ENCODE data around the gene PPFIA3. TPM values are rescaled to one million over a fixed set of nuclear protein-coding genes. Genes with fewer than 3 reads are reported as not detected.

The PPFIA3 gene
- 25.5 to 30.1 TPM (median 27.3 TPM) in 3 replicates for total RNA-seq (2021)
- Bru-seq, nascent RNA = percentile 41 among the genes with signal in this experiment
- long read RNA-seq, experiment 1, transcript PPFIA3-209 (2 exons, 980 nt) = major isoform, 7 of 36 reads
- long read RNA-seq, experiment 1, partial matches to known transcripts = 18 of 36 reads
- long read RNA-seq, experiment 1, other reads (novel, unspliced or antisense) = 11 of 36 reads
- long read RNA-seq, experiment 2, partial matches to known transcripts = 4 of 19 reads
- long read RNA-seq, experiment 2, other reads (novel, unspliced or antisense) = 13 of 19 reads
- long read RNA-seq, experiment 3, transcript PPFIA3-209 (2 exons, 980 nt) = major isoform, 7 of 29 reads
- long read RNA-seq, experiment 3, partial matches to known transcripts = 16 of 29 reads
- long read RNA-seq, experiment 3, other reads (novel, unspliced or antisense) = 6 of 29 reads

GRCh38 chr19:49119411-49120324 lies at the start of gene PPFIA3:
TSS of gene PPFIA3 (plus strand) at chr19:49119544. CDS start at chr19:49127874, 8,330 bp downstream.
- peak; percentile 8 for ATAC-seq
- DNase-seq (ENCODE audit: low spot score) = peak; percentile 63
- Mint-ChIP-seq H3K9me3 (no peaks in the 10 kb centered on the region), H3K36me3 (no peaks in the 10 kb centered on the region), H3K4me3 (peak within 1 kb of the TSS; percentile 75), H3K4me1 (peaks cover 12% of the 10 kb centered on the region), H3K27me3 (ENCODE audit: low read depth) (peaks cover 70% of the 10 kb centered on the region), H3K27ac (peak within 1 kb of the TSS; percentile 61)
- CTCF ChIA-PET = interaction anchor here (0.5 to 2.7 kb wide), 17 partner anchors 13 to 1423 kb away, joined by 3 to 18 read pairs (median 4); partner anchors contain the start of gene RUVBL2
- POLR2A ChIA-PET = interaction anchor here (1.0 to 1.2 kb wide), 3 partner anchors 14 to 29 kb away, joined by 3 to 4 read pairs (median 3); no protein-coding TSS in a partner anchor
- TF ChIP-seq, protein P1, sequence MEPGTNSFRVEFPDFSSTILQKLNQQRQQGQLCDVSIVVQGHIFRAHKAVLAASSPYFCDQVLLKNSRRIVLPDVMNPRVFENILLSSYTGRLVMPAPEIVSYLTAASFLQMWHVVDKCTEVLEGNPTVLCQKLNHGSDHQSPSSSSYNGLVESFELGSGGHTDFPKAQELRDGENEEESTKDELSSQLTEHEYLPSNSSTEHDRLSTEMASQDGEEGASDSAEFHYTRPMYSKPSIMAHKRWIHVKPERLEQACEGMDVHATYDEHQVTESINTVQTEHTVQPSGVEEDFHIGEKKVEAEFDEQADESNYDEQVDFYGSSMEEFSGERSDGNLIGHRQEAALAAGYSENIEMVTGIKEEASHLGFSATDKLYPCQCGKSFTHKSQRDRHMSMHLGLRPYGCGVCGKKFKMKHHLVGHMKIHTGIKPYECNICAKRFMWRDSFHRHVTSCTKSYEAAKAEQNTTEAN (CRISPR knock-in tag; IDR thresholded peaks at IDR 0.05) = peak; percentile 80; the same call in 1 of the 2 replicates
- TF ChIP-seq, protein P2, sequence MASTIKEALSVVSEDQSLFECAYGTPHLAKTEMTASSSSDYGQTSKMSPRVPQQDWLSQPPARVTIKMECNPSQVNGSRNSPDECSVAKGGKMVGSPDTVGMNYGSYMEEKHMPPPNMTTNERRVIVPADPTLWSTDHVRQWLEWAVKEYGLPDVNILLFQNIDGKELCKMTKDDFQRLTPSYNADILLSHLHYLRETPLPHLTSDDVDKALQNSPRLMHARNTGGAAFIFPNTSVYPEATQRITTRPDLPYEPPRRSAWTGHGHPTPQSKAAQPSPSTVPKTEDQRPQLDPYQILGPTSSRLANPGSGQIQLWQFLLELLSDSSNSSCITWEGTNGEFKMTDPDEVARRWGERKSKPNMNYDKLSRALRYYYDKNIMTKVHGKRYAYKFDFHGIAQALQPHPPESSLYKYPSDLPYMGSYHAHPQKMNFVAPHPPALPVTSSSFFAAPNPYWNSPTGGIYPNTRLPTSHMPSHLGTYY (CRISPR knock-in tag; IDR thresholded peaks at IDR 0.05) = no peak
- TF ChIP-seq TCF7 (CRISPR knock-in tag; IDR thresholded peaks at IDR 0.05; ENCODE audit: low read depth) (peak; percentile 89), SP1 (CRISPR knock-in tag; conservative IDR thresholded peaks at IDR 0.05) (peak; percentile 48; the same call in 1 of the 2 replicates), ELF4 (CRISPR knock-in tag; IDR thresholded peaks at IDR 0.05; ENCODE audit: low read depth) (0 out of 2 replicates have a peak, but pooled peaks have one; percentile 36), PREB (CRISPR knock-in tag; IDR thresholded peaks at IDR 0.05; ENCODE audit: borderline replicate concordance) (peak; percentile 40; the same call in 1 of the 2 replicates), ESRRA (CRISPR knock-in tag; IDR thresholded peaks at IDR 0.05; ENCODE audit: borderline replicate concordance) (peak; percentile 61; the same call in 1 of the 2 replicates), NR3C1 (CRISPR knock-in tag; conservative IDR thresholded peaks at IDR 0.05; ENCODE audit: low read depth) (no peak), NFE2L1 (CRISPR knock-in tag; IDR thresholded peaks at IDR 0.05) (peak; percentile 71; the same call in 1 of the 2 replicates), EMX1 (CRISPR knock-in tag; IDR thresholded peaks at IDR 0.05) (no peak), ZNF317 (CRISPR knock-in tag; IDR thresholded peaks at IDR 0.05; ENCODE audit: borderline replicate concordance, low read depth) (0 out of 2 replicates have a peak, but pooled peaks have one; percentile 17), ATF1 (CRISPR knock-in tag; IDR thresholded peaks at IDR 0.05) (no peak), TP53 (CRISPR knock-in tag; IDR thresholded peaks at IDR 0.05) (no peak), IRF1 (CRISPR knock-in tag; IDR thresholded peaks at IDR 0.05) (peak; percentile 43; the same call in 1 of the 2 replicates), SMAD3 (CRISPR knock-in tag; IDR thresholded peaks at IDR 0.05; ENCODE audit: borderline replicate concordance) (peak; percentile 75; the same call in 1 of the 2 replicates), JAZF1 (CRISPR knock-in tag; IDR thresholded peaks at IDR 0.05) (no peak), OVOL2 (CRISPR knock-in tag; IDR thresholded peaks at IDR 0.05; ENCODE audit: borderline replicate concordance) (no peak)
- TF ChIP-seq, protein P3, sequence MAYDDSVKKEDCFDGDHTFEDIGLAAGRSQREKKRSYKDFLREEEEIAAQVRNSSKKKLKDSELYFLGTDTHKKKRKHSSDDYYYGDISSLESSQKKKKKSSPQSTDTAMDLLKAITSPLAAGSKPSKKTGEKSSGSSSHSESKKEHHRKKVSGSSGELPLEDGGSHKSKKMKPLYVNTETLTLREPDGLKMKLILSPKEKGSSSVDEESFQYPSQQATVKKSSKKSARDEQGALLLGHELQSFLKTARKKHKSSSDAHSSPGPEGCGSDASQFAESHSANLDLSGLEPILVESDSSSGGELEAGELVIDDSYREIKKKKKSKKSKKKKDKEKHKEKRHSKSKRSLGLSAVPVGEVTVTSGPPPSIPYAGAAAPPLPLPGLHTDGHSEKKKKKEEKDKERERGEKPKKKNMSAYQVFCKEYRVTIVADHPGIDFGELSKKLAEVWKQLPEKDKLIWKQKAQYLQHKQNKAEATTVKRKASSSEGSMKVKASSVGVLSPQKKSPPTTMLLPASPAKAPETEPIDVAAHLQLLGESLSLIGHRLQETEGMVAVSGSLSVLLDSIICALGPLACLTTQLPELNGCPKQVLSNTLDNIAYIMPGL (CRISPR knock-in tag; IDR thresholded peaks at IDR 0.05) = 0 out of 2 replicates have a peak, but pooled peaks have one; percentile 47
- TF ChIP-seq, protein P4, sequence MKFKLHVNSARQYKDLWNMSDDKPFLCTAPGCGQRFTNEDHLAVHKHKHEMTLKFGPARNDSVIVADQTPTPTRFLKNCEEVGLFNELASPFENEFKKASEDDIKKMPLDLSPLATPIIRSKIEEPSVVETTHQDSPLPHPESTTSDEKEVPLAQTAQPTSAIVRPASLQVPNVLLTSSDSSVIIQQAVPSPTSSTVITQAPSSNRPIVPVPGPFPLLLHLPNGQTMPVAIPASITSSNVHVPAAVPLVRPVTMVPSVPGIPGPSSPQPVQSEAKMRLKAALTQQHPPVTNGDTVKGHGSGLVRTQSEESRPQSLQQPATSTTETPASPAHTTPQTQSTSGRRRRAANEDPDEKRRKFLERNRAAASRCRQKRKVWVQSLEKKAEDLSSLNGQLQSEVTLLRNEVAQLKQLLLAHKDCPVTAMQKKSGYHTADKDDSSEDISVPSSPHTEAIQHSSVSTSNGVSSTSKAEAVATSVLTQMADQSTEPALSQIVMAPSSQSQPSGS (CRISPR knock-in tag; IDR thresholded peaks at IDR 0.05; ENCODE audit: borderline replicate concordance, low read depth) = no peak
- TF ChIP-seq, protein P5, sequence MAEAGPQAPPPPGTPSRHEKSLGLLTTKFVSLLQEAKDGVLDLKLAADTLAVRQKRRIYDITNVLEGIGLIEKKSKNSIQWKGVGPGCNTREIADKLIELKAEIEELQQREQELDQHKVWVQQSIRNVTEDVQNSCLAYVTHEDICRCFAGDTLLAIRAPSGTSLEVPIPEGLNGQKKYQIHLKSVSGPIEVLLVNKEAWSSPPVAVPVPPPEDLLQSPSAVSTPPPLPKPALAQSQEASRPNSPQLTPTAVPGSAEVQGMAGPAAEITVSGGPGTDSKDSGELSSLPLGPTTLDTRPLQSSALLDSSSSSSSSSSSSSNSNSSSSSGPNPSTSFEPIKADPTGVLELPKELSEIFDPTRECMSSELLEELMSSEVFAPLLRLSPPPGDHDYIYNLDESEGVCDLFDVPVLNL (CRISPR knock-in tag; IDR thresholded peaks at IDR 0.05; ENCODE audit: borderline replicate concordance, low read depth) = 0 out of 2 replicates have a peak, but pooled peaks have one; percentile 68
- TF ChIP-seq, protein P6, sequence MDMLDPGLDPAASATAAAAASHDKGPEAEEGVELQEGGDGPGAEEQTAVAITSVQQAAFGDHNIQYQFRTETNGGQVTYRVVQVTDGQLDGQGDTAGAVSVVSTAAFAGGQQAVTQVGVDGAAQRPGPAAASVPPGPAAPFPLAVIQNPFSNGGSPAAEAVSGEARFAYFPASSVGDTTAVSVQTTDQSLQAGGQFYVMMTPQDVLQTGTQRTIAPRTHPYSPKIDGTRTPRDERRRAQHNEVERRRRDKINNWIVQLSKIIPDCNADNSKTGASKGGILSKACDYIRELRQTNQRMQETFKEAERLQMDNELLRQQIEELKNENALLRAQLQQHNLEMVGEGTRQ (CRISPR knock-in tag; IDR thresholded peaks at IDR 0.05) = no peak
